HCT116 (cell line): ENCODE measurements around the gene GAB2. TPM values are rescaled to one million over a fixed set of nuclear protein-coding genes. Genes with fewer than 3 reads are reported as not detected.

Experiments
- ATAC-seq: fragments of 200-7000 bp; cut with Tn5 transposase; 2 replicates; pipeline ENCODE4 v1.9.1; 2020; ENCODE audit warnings: mild to moderate bottlenecking, moderate library complexity
- BruUV-seq: library from RNA; stranded (reverse); fragments of 400-500 nt; replicated peaks from 2 replicates; lab custom pipeline; 2021; lab: Mats Ljungman, UMichigan
- CTCF ChIA-PET: fragments of 300-600 bp; sonication (Branson Sonifier 250); formaldehyde crosslinking; loops from one replicate; lab custom pipeline; 2021; ENCODE audit warnings: antibody characterized with exemption; lab: Charles Lee
- POLR2A ChIA-PET: fragments of 300-600, 350-600 bp; sonication (Branson Sonifier 250); formaldehyde crosslinking; loops from one replicate; lab custom pipeline; 2021; ENCODE audit warnings: antibody characterized with exemption; lab: Charles Lee
- RAD21 ChIA-PET, 2 experiments: fragments of 300-600 bp; sonication (Branson Sonifier 250); formaldehyde crosslinking; loops; one replicate each; lab custom pipeline; 2023; ENCODE audit warnings: low total read pairs in 2 of 2; ENCODE audit not compliant: uncharacterized antibody in 2 of 2, unreplicated experiment in 2 of 2, low non-redundant PET in 1 of 2; lab: Charles Lee
- DNase-seq: peaks from one replicate; pipeline ENCODE4 v3.0.0-alpha.2; 2010; ENCODE audit warnings: low read depth, low spot score
- H2AFZ ChIP-seq: fragments of 200-600 bp; shearing (Covaris generic), sonication (generic); 2 replicates; pipeline ENCODE4 v1.6.1; 2017; ENCODE audit warnings: low read depth, mixed run types, mixed read lengths, antibody characterized with exemption, low read length; ENCODE audit not compliant: poor library complexity, severe bottlenecking
- H3K27ac ChIP-seq: 2 replicates; pipeline ENCODE4 v1.5.1; 2012; ENCODE audit warnings: low read depth, low read length
- H3K27me3 ChIP-seq: fragments of 200-600 bp; sonication (generic); 2 replicates; pipeline ENCODE4 v1.6.1; 2016; ENCODE audit warnings: mixed run types, low read length, mixed read lengths; ENCODE audit not compliant: insufficient read depth
- H3K36me3 ChIP-seq, 2 experiments: fragments of 200-500 bp in 1 of 2; fragments of 200-600 bp in 1 of 2; sonication (Bioruptor generic) in 1 of 2; sonication (generic) in 1 of 2; 2 replicates each; pipeline versions ENCODE4 v1.5.1 to v1.6.1; 2014 to 2016; ENCODE audit warnings: low read length in 2 of 2, inconsistent platforms in 1 of 2, mixed read lengths in 1 of 2, mixed run types in 1 of 2; ENCODE audit not compliant: insufficient read depth in 2 of 2, control insufficient read depth in 1 of 2
- H3K4me1 ChIP-seq, 2 experiments: fragments of 200-600 bp in 1 of 2; sonication (generic) in 1 of 2; 2 replicates each; pipeline versions ENCODE4 v1.5.1 to v1.6.1; 2012 to 2017; ENCODE audit warnings: low read length in 2 of 2, inconsistent platforms in 1 of 2, mild to moderate bottlenecking in 1 of 2, mixed read lengths in 1 of 2, mixed run types in 1 of 2, moderate library complexity in 1 of 2; ENCODE audit not compliant: insufficient read depth in 2 of 2, control insufficient read depth in 1 of 2
- H3K4me2 ChIP-seq: fragments of 200-600 bp; sonication (generic); 2 replicates; pipeline ENCODE4 v1.6.1; 2017; ENCODE audit warnings: mixed run types, low read length, mixed read lengths
- H3K4me3 ChIP-seq, 2 experiments: fragments of 200-600 bp in 1 of 2; sonication (generic) in 1 of 2; replicated peaks in 1 of 2; 2 replicates each; pipeline ENCODE4 v1.5.1; 2011 to 2016; ENCODE audit warnings: low read length in 2 of 2, control low read depth in 1 of 2, low read depth in 1 of 2, mild to moderate bottlenecking in 1 of 2, mixed read lengths in 1 of 2, mixed run types in 1 of 2
- H3K79me2 ChIP-seq: fragments of 200-600 bp; sonication (generic); 2 replicates; pipeline ENCODE4 v1.6.1; 2017; ENCODE audit warnings: mild to moderate bottlenecking, mixed run types, low read length, moderate library complexity, mixed read lengths; ENCODE audit not compliant: insufficient read depth
- H3K9ac ChIP-seq: fragments of 200-600 bp; sonication (generic); 2 replicates; pipeline ENCODE4 v1.6.1; 2016; ENCODE audit warnings: low read length, mixed read lengths
- H3K9me2 ChIP-seq: fragments of 200-600 bp; sonication (generic), shearing (Covaris generic); 2 replicates; pipeline ENCODE4 v1.6.1; 2017; ENCODE audit warnings: mixed run types, mild to moderate bottlenecking, moderate library complexity; ENCODE audit not compliant: insufficient read depth
- H3K9me3 ChIP-seq, 2 experiments: fragments of 200-500 bp in 1 of 2; fragments of 200-600 bp in 1 of 2; sonication (Bioruptor generic) in 1 of 2; sonication (generic) in 1 of 2; 2 replicates each; pipeline ENCODE4 v1.6.1; 2014 to 2017; ENCODE audit warnings: low read length in 2 of 2, mixed read lengths in 2 of 2, inconsistent platforms in 1 of 2, low read depth in 1 of 2, mild to moderate bottlenecking in 1 of 2, mixed run types in 1 of 2, moderate library complexity in 1 of 2; ENCODE audit not compliant: control insufficient read depth in 1 of 2, insufficient read depth in 1 of 2
- H4K20me1 ChIP-seq: fragments of 200-600 bp; sonication (generic), shearing (Covaris generic); 2 replicates; pipeline ENCODE4 v1.6.1; 2017; ENCODE audit warnings: mixed run types, mild to moderate bottlenecking, moderate library complexity; ENCODE audit not compliant: insufficient read depth
- CBX3 ChIP-seq: IDR thresholded peaks from 2 replicates; pipeline ENCODE4 v1.6.1; 2012; ENCODE audit warnings: low read depth
- CEBPB ChIP-seq: IDR thresholded peaks from 2 replicates; pipeline ENCODE4 v1.6.1; 2012; ENCODE audit warnings: low read depth
- EZH2phosphoT487 ChIP-seq: fragments of 200-600 bp; IDR thresholded peaks from 2 replicates; pipeline ENCODE4 v1.6.1; 2018; ENCODE audit warnings: antibody characterized with exemption, borderline replicate concordance
- POLR2AphosphoS5 ChIP-seq: IDR thresholded peaks from 2 replicates; pipeline ENCODE4 v1.6.1; 2011; ENCODE audit warnings: mild to moderate bottlenecking, low read depth, low read length, moderate library complexity
- RAD21 ChIP-seq: IDR thresholded peaks from 2 replicates; pipeline ENCODE4 v1.6.1; 2012; ENCODE audit warnings: low read depth, mild to moderate bottlenecking
- SIN3A ChIP-seq: IDR thresholded peaks from 2 replicates; pipeline ENCODE4 v1.6.1; 2012; ENCODE audit warnings: low read depth
- SP1 ChIP-seq: IDR thresholded peaks from 2 replicates; pipeline ENCODE4 v1.6.1; 2012; ENCODE audit warnings: low read depth
- SRF ChIP-seq: IDR thresholded peaks from 2 replicates; pipeline ENCODE4 v1.6.1; 2012; ENCODE audit warnings: low read depth
- TCF7L2 ChIP-seq: IDR thresholded peaks from 2 replicates; pipeline ENCODE4 v1.7.0; 2011; ENCODE audit warnings: borderline replicate concordance, inconsistent platforms; ENCODE audit not compliant: insufficient read depth, insufficient read length; ENCODE audit errors: extremely low read depth
- intact Hi-C: fragments of 100-400 bp; cut with micrococcal nuclease; formaldehyde crosslinking; loops from 2 replicates; pipeline ENCODE4 v1.10.0; 2022
- total RNA-seq: library from RNA; stranded (reverse); gene quantifications from one replicate; pipeline ENCODE4 v1.2.1, GENCODE V29; 2021; ENCODE audit not compliant: unreplicated experiment
- TF ChIP-seq, protein P1 (sequence below): IDR thresholded peaks from 2 replicates; pipeline ENCODE4 v1.6.1; 2012
- TF ChIP-seq, protein P2 (sequence below): IDR thresholded peaks from 2 replicates; pipeline ENCODE4 v1.6.1; 2012; ENCODE audit warnings: low read depth

Gene GAB2
- total RNA-seq, 1 experiment from 2014 or later, result 1.9 TPM

DNA sequence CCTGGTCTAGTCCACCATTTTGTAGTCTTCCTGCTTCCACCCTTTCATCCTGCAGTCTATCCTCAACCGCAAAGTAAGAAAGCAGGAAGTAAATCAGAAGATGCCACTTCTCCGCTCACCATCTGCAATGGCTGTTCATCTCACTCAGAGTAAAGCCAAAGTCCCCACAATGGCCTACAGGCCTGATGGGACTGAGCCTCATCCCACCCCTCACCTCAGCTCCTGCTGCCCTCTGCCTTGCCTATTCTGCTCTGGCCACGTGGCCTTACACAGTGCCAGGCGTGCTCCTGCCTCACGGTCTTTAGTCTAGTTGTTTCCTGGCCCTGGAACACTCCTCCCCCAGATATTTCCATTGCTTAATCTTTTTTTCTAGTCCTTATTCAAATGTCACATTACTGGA, 133.4 kb downstream of the GAB2 start:
- H3K4me3 ChIP-seq, result no peak overlapping the region
- BruUV-seq, result no TSS peak
- no peak overlapping the region for H3K4me2 ChIP-seq
- H3K79me2 ChIP-seq, result no peaks in the 10 kb centered on the region
- no peaks in the 10 kb centered on the region for H3K9me3 ChIP-seq
- H3K27ac ChIP-seq, result no peak overlapping the region
- intact Hi-C loops, result no loop called here
- no peaks in the 10 kb centered on the region for H3K9me2 ChIP-seq
- H3K4me1 ChIP-seq, result no peaks in the 10 kb centered on the region
- CTCF ChIA-PET, result no interaction called here
- TF ChIP-seq SIN3A, result no peak
- TF ChIP-seq, protein P1, sequence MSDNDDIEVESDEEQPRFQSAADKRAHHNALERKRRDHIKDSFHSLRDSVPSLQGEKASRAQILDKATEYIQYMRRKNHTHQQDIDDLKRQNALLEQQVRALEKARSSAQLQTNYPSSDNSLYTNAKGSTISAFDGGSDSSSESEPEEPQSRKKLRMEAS, result no peak
- no peak for TF ChIP-seq CBX3
- no peak for TF ChIP-seq CEBPB
- TF ChIP-seq EZH2phosphoT487, result no peak
- TF ChIP-seq SRF, result no peak
- no peak for TF ChIP-seq RAD21
- TF ChIP-seq POLR2AphosphoS5, result no peak
- no peak for TF ChIP-seq SP1
- TF ChIP-seq, protein P2, sequence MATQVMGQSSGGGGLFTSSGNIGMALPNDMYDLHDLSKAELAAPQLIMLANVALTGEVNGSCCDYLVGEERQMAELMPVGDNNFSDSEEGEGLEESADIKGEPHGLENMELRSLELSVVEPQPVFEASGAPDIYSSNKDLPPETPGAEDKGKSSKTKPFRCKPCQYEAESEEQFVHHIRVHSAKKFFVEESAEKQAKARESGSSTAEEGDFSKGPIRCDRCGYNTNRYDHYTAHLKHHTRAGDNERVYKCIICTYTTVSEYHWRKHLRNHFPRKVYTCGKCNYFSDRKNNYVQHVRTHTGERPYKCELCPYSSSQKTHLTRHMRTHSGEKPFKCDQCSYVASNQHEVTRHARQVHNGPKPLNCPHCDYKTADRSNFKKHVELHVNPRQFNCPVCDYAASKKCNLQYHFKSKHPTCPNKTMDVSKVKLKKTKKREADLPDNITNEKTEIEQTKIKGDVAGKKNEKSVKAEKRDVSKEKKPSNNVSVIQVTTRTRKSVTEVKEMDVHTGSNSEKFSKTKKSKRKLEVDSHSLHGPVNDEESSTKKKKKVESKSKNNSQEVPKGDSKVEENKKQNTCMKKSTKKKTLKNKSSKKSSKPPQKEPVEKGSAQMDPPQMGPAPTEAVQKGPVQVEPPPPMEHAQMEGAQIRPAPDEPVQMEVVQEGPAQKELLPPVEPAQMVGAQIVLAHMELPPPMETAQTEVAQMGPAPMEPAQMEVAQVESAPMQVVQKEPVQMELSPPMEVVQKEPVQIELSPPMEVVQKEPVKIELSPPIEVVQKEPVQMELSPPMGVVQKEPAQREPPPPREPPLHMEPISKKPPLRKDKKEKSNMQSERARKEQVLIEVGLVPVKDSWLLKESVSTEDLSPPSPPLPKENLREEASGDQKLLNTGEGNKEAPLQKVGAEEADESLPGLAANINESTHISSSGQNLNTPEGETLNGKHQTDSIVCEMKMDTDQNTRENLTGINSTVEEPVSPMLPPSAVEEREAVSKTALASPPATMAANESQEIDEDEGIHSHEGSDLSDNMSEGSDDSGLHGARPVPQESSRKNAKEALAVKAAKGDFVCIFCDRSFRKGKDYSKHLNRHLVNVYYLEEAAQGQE, result no peak
- TF ChIP-seq TCF7L2, result no peak
- TF ChIP-seq, all 23 proteins: peak for 0
- H3K9ac ChIP-seq, result no peak overlapping the region
- RAD21 ChIA-PET, result no interaction called here
- H3K27me3 ChIP-seq, result no peaks in the 10 kb centered on the region
- H2AFZ ChIP-seq, result no peak overlapping the region
- ATAC-seq (no peak), DNase-seq (no peak)
- no peaks in the 10 kb centered on the region for H4K20me1 ChIP-seq
- no peaks in the 10 kb centered on the region for H3K36me3 ChIP-seq
- POLR2A ChIA-PET, result no interaction called here
